H7 (cell line): ENCODE results near the gene NDRG2. TPM values are rescaled to one million over a fixed set of nuclear protein-coding genes. Genes with fewer than 3 reads are reported as not detected.

ENCODE experiments used
- DNase-seq: peaks from one replicate; pipeline ENCODE4 v3.0.0; 2012
- H3K27me3 ChIP-seq: 2 replicates; pipeline ENCODE4 v1.6.0; 2011; ENCODE audit warnings: mild to moderate bottlenecking, low read length; ENCODE audit not compliant: control insufficient read depth, insufficient read depth
- H3K36me3 ChIP-seq: replicated peaks from 2 replicates; pipeline ENCODE4 v1.5.1; 2011; ENCODE audit warnings: low read length; ENCODE audit not compliant: control insufficient read depth, insufficient read depth
- H3K4me3 ChIP-seq: 2 replicates; pipeline ENCODE4 v1.5.1; 2011; ENCODE audit warnings: low read depth, mild to moderate bottlenecking, control low read depth, low read length, moderate library complexity; ENCODE audit not compliant: insufficient read depth
- total RNA-seq: library from RNA; depleted of rRNA; stranded (reverse); fragments of >200 nt; shearing (Covaris generic); gene quantifications from 2 replicates; pipeline ENCODE4 v1.2.3, GENCODE V29; 2014

Gene NDRG2
- total RNA-seq, 1 experiment from 2014 or later: 21.5 TPM

GRCh38 chr14:21032326-21033132 lies 7.7 kb upstream of the NDRG2 start:
- Histone ChIP-seq H3K4me3 (no peak overlapping the region), H3K27me3 (no peaks in the 10 kb centered on the region; the same call in 1 of the 2 replicates), H3K36me3 (no peaks in the 10 kb centered on the region)
- no peak for DNase-seq

GRCh38 chr14:21030531-21030930 lies 5.7 kb upstream of the NDRG2 start:
- H3K27me3 ChIP-seq: peaks cover 2% of the 10 kb centered on the region; the same call in 1 of the 2 replicates
- no peak for DNase-seq
- no peaks in the 10 kb centered on the region for H3K36me3 ChIP-seq
- no peak overlapping the region for H3K4me3 ChIP-seq

- no peaks in the 10 kb centered on the region for H3K36me3 ChIP-seq
- no peak within 1 kb of the TSS for H3K4me3 ChIP-seq
- H3K27me3 ChIP-seq: peaks cover 2% of the 10 kb centered on the region; the same call in 1 of the 2 replicates
- no peak for DNase-seq
Measured at GRCh38 chr14:21029917-21030316, 5.1 kb upstream of the NDRG2 start, which contains the start of gene TPPP2. Gene TPPP2, plus strand, starts transcription at chr14:21030217. Its CDS starts 365 bp downstream, at chr14:21030582.

- H3K4me3 ChIP-seq: no peak overlapping the region
- peaks cover 21% of the 10 kb centered on the region for H3K27me3 ChIP-seq
- H3K36me3 ChIP-seq: no peaks in the 10 kb centered on the region
- peak; percentile 43 for DNase-seq
Measured at GRCh38 chr14:21026988-21027315, 2.1 kb upstream of the NDRG2 start.

- DNase-seq: peak; percentile 61
- Histone ChIP-seq H3K27me3 (peaks cover 21% of the 10 kb centered on the region), H3K4me3 (peak overlapping the region; percentile 63), H3K36me3 (no peaks in the 10 kb centered on the region)
Measured at GRCh38 chr14:21026274-21026987, 1.6 kb upstream of the NDRG2 start.

- no peaks in the 10 kb centered on the region for H3K36me3 ChIP-seq
- H3K27me3 ChIP-seq: peaks cover 21% of the 10 kb centered on the region
- DNase-seq: peak; percentile 90
- peak overlapping the region; percentile 63 for H3K4me3 ChIP-seq
Measured at GRCh38 chr14:21025371-21026273, 761 bp upstream of the NDRG2 start.

GRCh38 chr14:21023817-21024584 lies 860 bp downstream of the NDRG2 start:
- H3K36me3 ChIP-seq: no peaks in the 10 kb centered on the region

GRCh38 chr14:21023174-21023573 lies 1.7 kb downstream of the NDRG2 start:
- Histone ChIP-seq H3K4me3 (no peak overlapping the region), H3K36me3 (no peaks in the 10 kb centered on the region), H3K27me3 (peaks cover 21% of the 10 kb centered on the region)
- no peak for DNase-seq

More at GRCh38 chr14:21023817-21024584, 860 bp downstream of the NDRG2 start:
- peak overlapping the region; percentile 81 for H3K4me3 ChIP-seq
- peak; percentile 57 for DNase-seq
- H3K27me3 ChIP-seq: peaks cover 21% of the 10 kb centered on the region

GRCh38 chr14:21022686-21023085 lies 2.2 kb downstream of the NDRG2 start:
- no peak for DNase-seq
- H3K27me3 ChIP-seq: peaks cover 21% of the 10 kb centered on the region
- H3K4me3 ChIP-seq: no peak overlapping the region
- H3K36me3 ChIP-seq: peaks cover under 1% of the 10 kb centered on the region; the same call in 1 of the 2 replicates

- no peak overlapping the region for H3K4me3 ChIP-seq
- peaks cover 20% of the 10 kb centered on the region for H3K27me3 ChIP-seq
- DNase-seq: no peak
- peaks cover 1% of the 10 kb centered on the region; the same call in 1 of the 2 replicates for H3K36me3 ChIP-seq
Measured at GRCh38 chr14:21020977-21021545, 3.8 kb downstream of the NDRG2 start.

- no peak for DNase-seq
- peaks cover 16% of the 10 kb centered on the region for H3K27me3 ChIP-seq
- no peak overlapping the region for H3K4me3 ChIP-seq
- H3K36me3 ChIP-seq: peaks cover 1% of the 10 kb centered on the region; the same call in 1 of the 2 replicates
Measured at GRCh38 chr14:21019366-21019765, 5.5 kb downstream of the NDRG2 start.

GRCh38 chr14:21018781-21019180 lies 6.1 kb downstream of the NDRG2 start:
- DNase-seq: no peak
- peaks cover 10% of the 10 kb centered on the region for H3K27me3 ChIP-seq
- no peak overlapping the region for H3K4me3 ChIP-seq

GRCh38 chr14:21018286-21018685 lies 6.6 kb downstream of the NDRG2 start:
- Histone ChIP-seq H3K4me3 (no peak overlapping the region), H3K27me3 (peaks cover 6% of the 10 kb centered on the region), H3K36me3 (peaks cover 1% of the 10 kb centered on the region; the same call in 1 of the 2 replicates)
- DNase-seq: no peak

More at GRCh38 chr14:21018781-21019180, 6.1 kb downstream of the NDRG2 start:
- H3K36me3 ChIP-seq: peaks cover 1% of the 10 kb centered on the region; the same call in 1 of the 2 replicates
